Suppressor macrophage treated with lipopolysaccharide for 4 hours (primary cell): ENCODE results near the gene LRRC28.

Source experiments
- DNase-seq: peaks from one replicate; pipeline ENCODE4 v3.0.0-alpha.2; 2020

The LRRC28 gene

GRCh38 chr15:99307735-99308134, 56.5 kb downstream of the LRRC28 start:
- no peak for DNase-seq

- DNase-seq, result no peak
Measured at GRCh38 chr15:99310745-99311144, 59.5 kb downstream of the LRRC28 start.

- no peak for DNase-seq
Measured at GRCh38 chr15:99312228-99312627, 60.9 kb downstream of the LRRC28 start.

- DNase-seq, result no peak
Measured at GRCh38 chr15:99312794-99313193, 61.5 kb downstream of the LRRC28 start.

GRCh38 chr15:99315636-99316035, 64.4 kb downstream of the LRRC28 start:
- DNase-seq, result no peak

GRCh38 chr15:99320374-99321215, 69.3 kb downstream of the LRRC28 start:
- DNase-seq, result no peak

- DNase-seq, result no peak
Measured at GRCh38 chr15:99321468-99321867, 70.2 kb downstream of the LRRC28 start.

- DNase-seq, result no peak
Measured at GRCh38 chr15:99322643-99323405, 71.5 kb downstream of the LRRC28 start.

- DNase-seq, result peak; percentile 81
Measured at GRCh38 chr15:99324082-99324620, 72.9 kb downstream of the LRRC28 start.

- no peak for DNase-seq
Measured at GRCh38 chr15:99324700-99325099, 73.4 kb downstream of the LRRC28 start.

- DNase-seq, result no peak
Measured at GRCh38 chr15:99326235-99326634, 75.0 kb downstream of the LRRC28 start.

- DNase-seq, result no peak
Measured at GRCh38 chr15:99328106-99329072, 77.1 kb downstream of the LRRC28 start.

- DNase-seq, result no peak
Measured at GRCh38 chr15:99331381-99331780, 80.1 kb downstream of the LRRC28 start.

- no peak for DNase-seq
Measured at GRCh38 chr15:99333413-99333812, 82.1 kb downstream of the LRRC28 start.

GRCh38 chr15:99333981-99334380, 82.7 kb downstream of the LRRC28 start:
- DNase-seq, result no peak

- DNase-seq, result no peak
Measured at GRCh38 chr15:99335508-99335907, 84.2 kb downstream of the LRRC28 start.

- no peak for DNase-seq
Measured at GRCh38 chr15:99336794-99337193, 85.5 kb downstream of the LRRC28 start.

GRCh38 chr15:99340347-99340746, 89.1 kb downstream of the LRRC28 start:
- no peak for DNase-seq

- DNase-seq, result no peak
Measured at GRCh38 chr15:99341786-99342185, 90.5 kb downstream of the LRRC28 start.

- no peak for DNase-seq
Measured at GRCh38 chr15:99343208-99343607, 91.9 kb downstream of the LRRC28 start.

GRCh38 chr15:99343881-99344551, 92.7 kb downstream of the LRRC28 start:
- DNase-seq, result no peak

GRCh38 chr15:99344639-99345038, 93.4 kb downstream of the LRRC28 start:
- DNase-seq, result no peak
